HG02852 (cell line): ENCODE measurements around the gene NTN4.
"Not testable (repeated sequence)": the region's sequence is repeated elsewhere in the genome, so short reads cannot be mapped to it uniquely, and the experiment has no call there.

Experiments
- ATAC-seq: cut with Tn5 transposase; IDR thresholded peaks from one replicate; pipeline ENCODE4 v1.9.1; 2021; ENCODE audit warnings: mild to moderate bottlenecking, moderate library complexity; ENCODE audit not compliant: unreplicated experiment

Gene NTN4

GRCh38 chr12:95796982-95797289 is 6.4 kb upstream of the NTN4 start:
- ATAC-seq: no peak

GRCh38 chr12:95796225-95796981 is 5.8 kb upstream of the NTN4 start:
- no peak for ATAC-seq

- ATAC-seq: peak; percentile 21
Observed at GRCh38 chr12:95790917-95791849, 619 bp upstream of the NTN4 start.

GRCh38 chr12:95789126-95790032 is 1.2 kb downstream of the NTN4 start:
- no peak for ATAC-seq

- no peak for ATAC-seq
Observed at GRCh38 chr12:95788637-95789036, 1.9 kb downstream of the NTN4 start.

GRCh38 chr12:95787274-95787818 is 3.2 kb downstream of the NTN4 start:
- no peak for ATAC-seq

- ATAC-seq: no peak
Observed at GRCh38 chr12:95784915-95785314, 5.6 kb downstream of the NTN4 start.

GRCh38 chr12:95784286-95784685 is 6.3 kb downstream of the NTN4 start:
- ATAC-seq: no peak

- ATAC-seq: not testable (repeated sequence)
Observed at GRCh38 chr12:95775466-95775865, 15.1 kb downstream of the NTN4 start.

GRCh38 chr12:95774311-95775045 is 16.1 kb downstream of the NTN4 start:
- no peak for ATAC-seq

GRCh38 chr12:95773320-95773719 is 17.2 kb downstream of the NTN4 start:
- no peak for ATAC-seq

GRCh38 chr12:95767703-95768102 is 22.9 kb downstream of the NTN4 start:
- ATAC-seq: no peak

GRCh38 chr12:95766356-95767019 is 24.1 kb downstream of the NTN4 start:
- ATAC-seq: no peak

GRCh38 chr12:95764848-95765247 is 25.7 kb downstream of the NTN4 start:
- ATAC-seq: no peak

GRCh38 chr12:95763809-95764253 is 26.7 kb downstream of the NTN4 start:
- ATAC-seq: no peak

- no peak for ATAC-seq
Observed at GRCh38 chr12:95762123-95762785, 28.3 kb downstream of the NTN4 start.

GRCh38 chr12:95760371-95760770 is 30.2 kb downstream of the NTN4 start:
- no peak for ATAC-seq

GRCh38 chr12:95759718-95760117 is 30.8 kb downstream of the NTN4 start:
- ATAC-seq: no peak

- ATAC-seq: no peak
Observed at GRCh38 chr12:95759039-95759438, 31.5 kb downstream of the NTN4 start.
